GM18519 (cell line): ENCODE data around the gene MMP13.
"Not testable (repeated sequence)": the region's sequence is repeated elsewhere in the genome, so short reads cannot be mapped to it uniquely, and the experiment has no call there.

Source experiments
- ATAC-seq: cut with Tn5 transposase; IDR thresholded peaks from one replicate; pipeline ENCODE4 v1.9.1; 2021; ENCODE audit warnings: mild to moderate bottlenecking, moderate library complexity; ENCODE audit not compliant: unreplicated experiment, low FRiP score

MMP13 gene

DNA sequence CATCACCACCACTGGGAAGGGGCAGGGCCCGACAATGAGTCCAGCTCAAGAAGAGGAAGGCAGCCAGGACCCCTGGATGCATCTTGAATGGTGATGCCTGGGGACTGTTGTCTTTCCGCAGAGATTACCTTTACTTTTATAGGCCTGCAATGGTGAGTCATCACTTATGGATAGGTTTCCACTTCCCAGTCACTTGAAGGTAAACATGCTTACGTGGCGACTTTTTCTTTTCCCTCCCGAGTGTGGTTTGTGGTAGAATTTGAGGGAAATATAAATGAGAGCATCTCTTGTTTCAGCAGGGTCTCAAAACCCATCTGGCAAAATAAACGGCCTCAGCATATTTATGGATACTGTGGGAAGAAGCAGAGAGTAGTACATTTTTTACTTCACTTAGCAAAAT, at the start of gene MMP13:
MMP13 (minus strand) TSS at position 109 of the 400 bp plus-strand sequence; CDS start at position 82, 27 bp downstream.
- ATAC-seq: no peak

DNA sequence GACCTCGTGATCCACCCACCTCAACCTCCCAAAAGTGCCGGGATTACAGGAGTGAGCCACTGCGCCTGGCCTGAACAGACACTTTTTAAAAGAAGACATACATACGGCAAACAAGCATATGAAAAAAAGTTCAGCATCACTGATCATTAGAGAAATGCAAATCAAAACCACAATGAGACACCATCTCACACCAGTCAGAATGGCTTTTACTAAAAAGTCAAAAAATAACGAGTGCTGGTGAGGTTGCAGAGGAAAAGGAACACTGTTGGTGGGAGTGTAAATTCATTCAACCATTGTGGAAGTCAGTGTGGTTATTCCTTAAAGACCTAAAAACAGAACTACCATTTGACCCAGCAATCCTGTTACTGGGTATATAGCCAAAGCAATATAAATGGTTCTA, 48.7 kb upstream of the MMP13 start:
- not testable (repeated sequence) for ATAC-seq

DNA sequence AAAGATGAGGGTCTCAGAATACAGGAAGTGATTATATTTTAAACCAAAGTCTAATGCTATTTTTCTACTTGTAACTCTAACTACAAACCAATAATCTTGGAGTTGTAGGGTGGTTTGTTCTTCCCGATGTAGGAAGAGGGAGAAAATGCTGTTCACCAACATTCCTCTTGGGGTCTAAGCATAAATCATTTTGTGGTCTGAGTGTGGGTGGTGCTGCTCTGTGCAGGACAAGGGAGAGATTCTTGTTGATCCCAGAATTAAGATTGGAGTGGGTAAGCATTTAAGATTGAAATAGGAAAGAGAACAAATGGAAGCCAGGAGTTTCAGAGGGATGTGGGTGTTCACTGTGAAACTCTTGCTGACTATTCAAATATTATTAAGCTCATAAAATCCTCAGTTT, 38.6 kb upstream of the MMP13 start:
- no peak for ATAC-seq

DNA sequence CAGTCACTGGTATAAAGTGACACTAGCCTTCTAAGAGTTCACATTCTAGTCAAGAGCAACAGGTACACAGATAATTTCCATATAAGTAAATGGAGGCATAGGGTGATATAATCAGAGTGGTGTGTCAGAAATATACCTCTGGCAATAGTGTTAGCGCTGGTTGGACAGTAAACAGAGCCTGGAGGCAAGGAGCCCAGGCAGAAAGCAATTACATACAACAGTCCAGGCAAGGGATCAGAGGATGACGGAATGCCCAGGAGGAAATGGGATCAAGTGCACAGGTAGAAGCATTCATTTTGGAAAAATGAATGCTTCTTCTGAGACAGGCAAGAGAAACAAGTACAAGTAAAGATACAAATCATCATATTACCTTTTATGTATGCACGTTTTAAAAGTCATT, 36.2 kb upstream of the MMP13 start:
- ATAC-seq: no peak

GRCh38 chr11:102990145-102990544, 34.6 kb upstream of the MMP13 start:
- ATAC-seq: no peak

GRCh38 chr11:102989379-102990047, 34.0 kb upstream of the MMP13 start:
- ATAC-seq: no peak

- no peak for ATAC-seq
Measured at GRCh38 chr11:102986815-102987214, 31.3 kb upstream of the MMP13 start.

- no peak for ATAC-seq
Measured at GRCh38 chr11:102985850-102986249, 30.3 kb upstream of the MMP13 start.

DNA sequence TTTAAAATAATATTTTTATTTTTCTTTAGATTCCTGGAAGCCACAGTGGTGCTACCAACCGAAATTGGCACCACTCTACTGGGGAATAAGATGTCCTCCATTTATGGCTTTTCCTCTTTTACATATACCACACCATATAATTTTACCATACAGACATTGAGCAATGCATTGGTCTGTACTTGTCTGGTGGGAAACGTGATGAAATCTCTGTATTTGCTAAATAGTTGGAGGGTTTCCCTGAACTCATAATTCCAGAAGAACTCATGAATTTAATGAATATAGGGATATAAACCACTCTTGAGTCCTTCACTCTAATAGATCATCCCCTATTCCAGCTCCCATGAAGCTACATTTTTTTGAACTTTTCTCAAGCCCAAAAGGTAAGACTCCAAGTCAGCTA, 28.0 kb upstream of the MMP13 start:
- no peak for ATAC-seq

GRCh38 chr11:102981324-102981910, 25.9 kb upstream of the MMP13 start:
- peak; percentile 76 for ATAC-seq

DNA sequence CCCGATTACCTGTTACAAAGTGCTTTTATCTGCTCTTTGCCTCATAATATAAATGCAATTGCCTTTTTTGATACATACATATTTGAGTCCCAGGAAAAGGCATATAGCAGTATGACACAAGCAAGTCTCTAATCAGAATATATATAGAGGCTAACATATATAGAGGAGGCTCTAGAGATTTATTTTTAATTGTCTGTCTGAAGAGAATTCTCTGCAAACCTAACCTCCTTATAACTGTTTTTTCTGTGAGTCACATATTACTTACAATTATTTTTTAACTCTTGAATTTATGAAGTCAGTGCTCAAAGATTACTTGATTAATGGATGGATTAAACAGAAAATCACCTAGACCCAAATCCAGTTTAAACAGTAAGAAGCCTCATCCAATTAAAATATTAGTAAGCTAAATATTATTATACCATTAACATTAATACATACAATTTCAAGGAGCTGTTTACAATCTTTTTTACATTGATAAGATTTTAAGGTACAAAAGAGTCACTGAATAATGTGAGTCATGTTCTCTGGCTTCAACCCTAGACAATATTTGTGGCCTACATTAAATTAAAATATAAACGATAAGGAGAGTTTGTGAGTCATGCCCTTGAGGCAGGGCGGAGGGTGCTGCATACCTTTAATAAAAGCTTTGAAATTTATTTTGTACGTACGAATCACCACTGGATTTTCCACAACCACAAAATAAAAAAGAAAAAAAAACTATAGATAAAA, 19.2 kb upstream of the MMP13 start:
- no peak for ATAC-seq

GRCh38 chr11:102973698-102974097, 18.2 kb upstream of the MMP13 start:
- ATAC-seq: not testable (repeated sequence)

- ATAC-seq: no peak
Measured at GRCh38 chr11:102972853-102973252, 17.3 kb upstream of the MMP13 start.

GRCh38 chr11:102971766-102972165, 16.2 kb upstream of the MMP13 start:
- ATAC-seq: no peak

DNA sequence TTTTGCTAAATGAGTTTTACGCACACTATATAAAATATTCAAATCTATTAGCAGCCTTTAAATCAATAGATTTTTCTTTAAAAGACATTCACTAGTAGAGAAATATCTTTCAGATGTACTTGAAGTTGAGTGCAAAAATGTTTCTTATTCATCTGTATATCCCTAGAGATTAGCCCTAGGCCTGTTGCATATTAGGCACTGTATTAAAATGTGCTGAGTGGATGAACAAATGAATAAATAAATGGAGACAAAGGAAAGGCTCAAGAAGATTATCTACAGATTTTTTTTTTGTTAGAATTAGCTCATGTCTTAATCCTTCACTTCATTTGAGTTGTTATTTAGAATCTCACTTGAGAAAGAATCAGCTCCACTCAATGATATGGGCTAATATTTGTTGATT, 12.0 kb upstream of the MMP13 start:
- no peak for ATAC-seq

DNA sequence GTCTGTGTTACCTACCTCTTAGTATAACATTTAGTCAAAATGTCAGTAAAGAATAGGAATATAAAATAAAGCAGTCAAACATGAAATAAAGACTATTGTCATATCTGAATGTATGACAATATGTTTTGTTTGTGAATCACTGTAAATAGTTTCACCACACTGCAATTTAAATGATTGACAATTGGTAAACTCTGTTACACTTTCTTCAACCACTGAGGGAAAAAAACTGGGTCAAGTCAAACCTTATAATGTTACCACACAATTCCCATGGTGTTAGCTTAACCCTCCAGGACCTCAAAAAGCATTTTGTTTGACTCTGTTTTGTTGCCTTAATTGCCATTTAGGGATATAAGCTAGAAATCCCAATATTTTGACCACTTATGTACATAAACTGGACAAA, 10.5 kb upstream of the MMP13 start:
- ATAC-seq: no peak

DNA sequence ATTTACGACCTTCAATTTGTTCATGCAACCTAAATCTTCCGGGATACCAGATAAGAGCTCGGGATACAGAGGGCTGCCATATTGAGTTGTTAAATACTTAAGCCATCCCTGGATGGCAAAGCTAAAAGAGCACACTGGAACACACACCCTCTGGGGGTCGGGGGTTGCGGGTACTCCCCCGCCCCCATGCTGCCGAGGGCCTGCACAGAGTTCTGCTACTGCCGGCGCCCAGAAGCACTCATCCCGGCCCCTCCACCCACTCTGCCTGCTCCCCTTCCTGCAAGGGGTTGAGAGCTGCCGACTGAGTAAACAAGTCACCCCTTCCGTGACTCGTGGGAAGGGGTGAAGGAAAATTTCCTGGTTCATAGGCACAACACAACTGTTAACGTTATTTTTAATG, 9.3 kb upstream of the MMP13 start:
- ATAC-seq: no peak

DNA sequence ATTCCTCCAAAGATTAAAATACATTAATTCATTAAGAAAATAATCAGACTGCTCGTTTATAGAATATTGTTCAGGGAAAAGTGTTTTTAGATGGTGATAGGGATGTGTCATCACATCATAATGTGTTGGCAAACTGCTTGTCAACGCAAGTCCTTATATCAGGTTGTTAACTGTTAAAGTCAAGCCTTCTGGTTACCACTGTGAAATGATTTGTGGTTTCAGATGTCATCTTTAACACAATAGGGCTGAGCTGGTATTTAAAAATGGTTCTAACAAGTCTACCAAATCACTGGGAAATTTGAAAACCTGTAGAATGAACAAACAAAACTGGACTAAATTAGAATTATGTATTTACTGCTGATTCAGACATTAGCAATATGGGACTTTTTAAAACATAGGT, 2.4 kb upstream of the MMP13 start:
- no peak for ATAC-seq

DNA sequence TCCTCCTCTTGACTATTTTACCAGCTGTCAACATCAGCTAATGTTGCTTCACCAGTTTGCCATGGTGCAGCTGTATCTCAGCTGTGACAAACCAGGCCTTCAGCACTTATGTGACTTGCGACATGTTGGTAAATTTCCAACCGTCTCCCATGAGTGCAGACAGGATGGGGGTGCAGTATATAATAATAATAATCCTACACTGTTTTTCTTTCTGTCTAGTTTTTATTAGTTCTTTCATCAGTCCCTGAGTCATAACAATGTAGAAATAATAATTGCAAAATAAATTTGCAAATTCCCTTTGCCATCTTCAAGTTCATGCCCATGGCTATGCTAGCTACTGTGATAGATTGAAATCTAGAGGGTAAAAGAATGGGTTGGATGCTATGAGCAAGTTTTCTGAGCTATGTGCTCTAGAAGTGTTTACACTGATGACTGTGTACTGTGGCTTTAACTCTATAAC, 4.9 kb downstream of the MMP13 start:
- ATAC-seq: no peak

GRCh38 chr11:102946237-102946636, 9.3 kb downstream of the MMP13 start:
- ATAC-seq: no peak

- ATAC-seq: peak; percentile 73
Measured at GRCh38 chr11:102940714-102941588, 14.6 kb downstream of the MMP13 start.
